Upper lobe of left lung (tissue), 6 donors: ENCODE measurements around the gene RBM15. TPM values are rescaled to one million over a fixed set of nuclear protein-coding genes. Genes with fewer than 3 reads are reported as not detected.

Experiments used
- ATAC-seq, 2 donors: fragments of 200-7000 bp; cut with Tn5 transposase; one replicate each; pipeline ENCODE4 v1.9.1; 2022; ENCODE audit warnings: mild to moderate bottlenecking in 2 of 2, moderate library complexity in 2 of 2; ENCODE audit not compliant: low FRiP score in 2 of 2
- DNase-seq, 2 donors: peaks; one replicate each; pipeline ENCODE4 v3.0.0-alpha.2; 2019 to 2020
- H3K27ac ChIP-seq, 4 donors: fragments of 200-600 bp; sonication (generic); one replicate each; pipeline ENCODE4 v1.5.1; 2016 to 2019
- H3K27me3 ChIP-seq, 4 donors: fragments of 200-600 bp; sonication (generic); one replicate each; pipeline ENCODE4 v1.5.1; 2017 to 2019
- H3K36me3 ChIP-seq, 4 donors: fragments of 200-600 bp; sonication (generic); one replicate each; pipeline ENCODE4 v1.5.1; 2016 to 2019
- H3K4me1 ChIP-seq, 4 donors: fragments of 200-600 bp; sonication (generic); one replicate each; pipeline ENCODE4 v1.5.1; 2018 to 2019
- H3K4me3 ChIP-seq, 4 donors: fragments of 200-600 bp; sonication (generic); one replicate each; pipeline ENCODE4 v1.5.1; 2017 to 2019; ENCODE audit warnings: mild to moderate bottlenecking in 2 of 4, moderate library complexity in 1 of 4
- H3K9me3 ChIP-seq, 4 donors: fragments of 200-600 bp; sonication (generic); one replicate each; pipeline ENCODE4 v1.5.1; 2018 to 2019
- EP300 ChIP-seq, 4 donors: sonication (generic); formaldehyde crosslinking; IDR thresholded peaks; one replicate each; pipeline ENCODE4 v1.5.1; 2017; ENCODE audit warnings: antibody characterized with exemption in 4 of 4, control low read depth in 2 of 4
- POLR2A ChIP-seq, 4 donors: fragments of 450-650 bp; IDR thresholded peaks; one replicate each; pipeline ENCODE4 v1.5.1; 2016 to 2017; ENCODE audit warnings: antibody characterized with exemption in 4 of 4, mild to moderate bottlenecking in 2 of 4
- POLR2AphosphoS5 ChIP-seq, 2 donors: sonication (generic); formaldehyde crosslinking; IDR thresholded peaks; one replicate each; pipeline ENCODE4 v1.5.1; 2017; ENCODE audit warnings: antibody characterized with exemption in 2 of 2
- WGBS, 2 donors: methylation state at CpG; one replicate each; pipeline ENCODE4 v1.1.5; 2017 to 2018; 5-methylcytosine and 5-hydroxymethylcytosine counted together
- total RNA-seq, 6 donors: library from RNA; depleted of rRNA in 4 of 6; stranded (reverse); fragments of >200 nt in 4 of 6; gene quantifications; one replicate each; pipeline versions ENCODE4 v1.1.0 to v1.2.1, GENCODE V29; 2016 to 2021
- TF ChIP-seq, protein P1 (sequence below), 6 experiments: fragments of 450-650 bp in 4 of 6; fragments of 200-600 bp in 2 of 6; sonication (generic) in 2 of 6; IDR thresholded peaks; one replicate each; pipeline ENCODE4 v1.5.1; 2016 to 2019; ENCODE audit warnings: antibody characterized with exemption in 6 of 6
- donor health status: DM: no; HTN: no; CAD: no; lungs with moderate emphysema.
- donor health status: DM: no; HTN: yes; CAD: no; lungs with severe emphysema.

The RBM15 gene
- total RNA-seq, 6 donors from 2014 or later: 20.7 to 85.9 (median 36.2) TPM

DNA sequence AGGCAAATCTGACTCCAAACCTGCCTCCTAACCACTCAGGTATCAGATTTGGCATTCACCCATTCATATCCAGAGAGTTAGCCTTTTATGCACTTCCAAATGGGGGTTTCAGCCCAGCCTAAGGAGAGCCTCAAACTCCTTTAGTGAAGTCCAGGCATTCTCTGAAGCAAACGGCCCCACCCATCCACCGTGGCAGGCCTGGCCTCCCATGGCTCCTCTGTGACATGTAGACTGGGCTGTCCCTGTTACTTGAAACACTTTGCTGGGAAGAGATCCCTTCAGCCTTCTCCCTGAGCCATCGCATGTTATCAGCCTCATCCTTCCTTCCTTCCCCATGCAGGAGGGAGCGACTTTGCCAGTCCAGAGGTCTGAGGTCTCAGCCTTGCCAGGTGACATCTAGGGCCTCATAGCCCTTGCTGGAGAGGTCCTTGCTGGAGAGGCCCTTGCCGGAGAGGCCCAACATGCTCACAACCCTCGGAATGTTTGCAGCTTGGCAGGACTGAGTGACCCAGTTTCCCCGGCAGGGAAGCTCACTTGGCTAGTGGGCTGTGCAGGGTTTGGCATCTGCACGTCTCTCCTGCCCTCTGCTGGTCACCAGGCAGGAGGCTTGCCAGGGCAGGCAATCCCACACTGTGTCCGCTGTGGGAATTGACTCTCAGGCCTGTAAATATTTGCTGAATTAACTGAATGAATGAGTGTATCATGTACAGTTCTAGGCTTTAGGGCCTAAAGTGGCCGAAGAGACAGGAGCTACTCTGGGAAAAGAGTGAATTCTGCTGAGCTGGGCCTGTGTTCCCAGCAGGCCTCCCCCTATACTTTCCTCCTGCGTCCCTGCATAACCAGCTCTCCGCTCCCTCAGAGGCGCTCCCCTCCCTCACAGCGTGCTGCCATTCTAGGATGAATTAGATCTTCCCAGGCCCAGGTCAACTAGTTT lies 26.7 kb upstream of the RBM15 start:
- WGBS, 2 donors: 42 to 60% methylated on average over 10 to 12 of the region's 14 CpGs
- H3K9me3 ChIP-seq: no peaks in the 10 kb centered on the region
- H3K27me3 ChIP-seq: no peaks in the 10 kb centered on the region
- DNase-seq: peak; percentile 41 to 76
- peaks cover 5 to 9% (median 7%) of the 10 kb centered on the region in 4 donors for H3K4me1 ChIP-seq
- ATAC-seq: peak; percentile 92 to 93
- H3K4me3 ChIP-seq: no peak overlapping the region
- no peak overlapping the region for H3K27ac ChIP-seq
- TF ChIP-seq EP300 (IDR thresholded peaks at IDR 0.05) (no peak), POLR2A (IDR thresholded peaks at IDR 0.05) (no peak), POLR2AphosphoS5 (IDR thresholded peaks at IDR 0.05) (peak in 1 of 2 donors; percentile 39)
- TF ChIP-seq, protein P1, sequence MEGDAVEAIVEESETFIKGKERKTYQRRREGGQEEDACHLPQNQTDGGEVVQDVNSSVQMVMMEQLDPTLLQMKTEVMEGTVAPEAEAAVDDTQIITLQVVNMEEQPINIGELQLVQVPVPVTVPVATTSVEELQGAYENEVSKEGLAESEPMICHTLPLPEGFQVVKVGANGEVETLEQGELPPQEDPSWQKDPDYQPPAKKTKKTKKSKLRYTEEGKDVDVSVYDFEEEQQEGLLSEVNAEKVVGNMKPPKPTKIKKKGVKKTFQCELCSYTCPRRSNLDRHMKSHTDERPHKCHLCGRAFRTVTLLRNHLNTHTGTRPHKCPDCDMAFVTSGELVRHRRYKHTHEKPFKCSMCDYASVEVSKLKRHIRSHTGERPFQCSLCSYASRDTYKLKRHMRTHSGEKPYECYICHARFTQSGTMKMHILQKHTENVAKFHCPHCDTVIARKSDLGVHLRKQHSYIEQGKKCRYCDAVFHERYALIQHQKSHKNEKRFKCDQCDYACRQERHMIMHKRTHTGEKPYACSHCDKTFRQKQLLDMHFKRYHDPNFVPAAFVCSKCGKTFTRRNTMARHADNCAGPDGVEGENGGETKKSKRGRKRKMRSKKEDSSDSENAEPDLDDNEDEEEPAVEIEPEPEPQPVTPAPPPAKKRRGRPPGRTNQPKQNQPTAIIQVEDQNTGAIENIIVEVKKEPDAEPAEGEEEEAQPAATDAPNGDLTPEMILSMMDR (IDR thresholded peaks at IDR 0.05): peak; percentile 88 to 96 (median 92)
- H3K36me3 ChIP-seq: no peaks in the 10 kb centered on the region

DNA sequence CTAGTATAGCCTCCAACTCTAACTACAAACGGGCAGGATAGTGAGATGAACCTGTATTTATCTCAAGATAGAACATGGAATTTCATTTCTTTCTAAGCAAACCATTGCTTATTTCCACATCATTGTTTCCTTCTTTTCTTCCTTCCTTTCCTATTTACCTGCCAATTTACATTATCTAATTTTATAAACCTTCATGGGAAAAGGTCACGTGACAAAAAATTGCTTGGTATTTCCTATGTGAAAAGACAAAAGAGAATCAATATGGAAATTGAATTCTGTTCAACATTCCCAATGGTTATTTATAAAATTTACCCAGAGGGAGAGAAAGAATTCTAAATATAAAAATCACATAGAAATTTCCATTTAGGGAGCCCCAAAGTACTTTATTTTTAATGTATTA lies 22.4 kb upstream of the RBM15 start:
- H3K4me1 ChIP-seq: peaks cover 5 to 9% (median 7%) of the 10 kb centered on the region in 4 donors
- H3K36me3 ChIP-seq: no peaks in the 10 kb centered on the region
- WGBS, 2 donors: 66 to 69% methylated on average over 2 of the region's 2 CpGs
- no peak overlapping the region for H3K4me3 ChIP-seq
- H3K9me3 ChIP-seq: peaks cover 0 to 7% (median 2%) of the 10 kb centered on the region in 4 donors
- DNase-seq (no peak), ATAC-seq (no peak)
- TF ChIP-seq EP300 (IDR thresholded peaks at IDR 0.05): no peak
- no peak for TF ChIP-seq POLR2AphosphoS5 (IDR thresholded peaks at IDR 0.05)
- no peak for TF ChIP-seq POLR2A (IDR thresholded peaks at IDR 0.05)
- TF ChIP-seq, protein P1 (IDR thresholded peaks at IDR 0.05): no peak
- no peak overlapping the region for H3K27ac ChIP-seq
- no peaks in the 10 kb centered on the region for H3K27me3 ChIP-seq

DNA sequence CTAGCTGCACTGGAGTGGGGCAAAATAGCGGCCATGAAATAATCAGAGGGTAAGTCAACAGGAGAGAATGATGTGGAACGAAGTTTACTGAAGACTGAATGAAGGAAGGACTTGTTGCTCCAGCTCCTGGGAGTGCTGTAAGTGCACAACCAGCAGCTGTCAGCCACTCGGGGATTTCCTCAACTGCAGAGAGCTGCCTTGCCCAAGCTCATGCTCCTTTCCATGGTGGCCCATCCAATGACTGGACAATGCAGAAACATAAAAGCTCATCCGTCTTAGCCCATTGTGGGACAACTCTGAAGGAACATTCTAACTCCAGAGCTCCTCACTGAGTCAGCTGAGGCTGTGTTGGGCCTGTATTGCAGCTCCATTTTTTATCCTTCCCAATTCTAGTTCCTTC lies 21.1 kb upstream of the RBM15 start:
- Histone ChIP-seq H3K9me3 (peaks cover 0 to 7% (median 2%) of the 10 kb centered on the region in 4 donors), H3K27ac (no peak overlapping the region), H3K27me3 (no peaks in the 10 kb centered on the region), H3K4me3 (no peak overlapping the region), H3K4me1 (no peaks in the 10 kb centered on the region), H3K36me3 (no peaks in the 10 kb centered on the region)
- DNase-seq (no peak), ATAC-seq (no peak)
- WGBS, 2 donors: 84 to 85% methylated on average over 4 of the region's 4 CpGs
- no peak for TF ChIP-seq EP300 (IDR thresholded peaks at IDR 0.05)
- no peak for TF ChIP-seq POLR2A (IDR thresholded peaks at IDR 0.05)
- no peak for TF ChIP-seq POLR2AphosphoS5 (IDR thresholded peaks at IDR 0.05)
- TF ChIP-seq, protein P1 (IDR thresholded peaks at IDR 0.05): no peak

DNA sequence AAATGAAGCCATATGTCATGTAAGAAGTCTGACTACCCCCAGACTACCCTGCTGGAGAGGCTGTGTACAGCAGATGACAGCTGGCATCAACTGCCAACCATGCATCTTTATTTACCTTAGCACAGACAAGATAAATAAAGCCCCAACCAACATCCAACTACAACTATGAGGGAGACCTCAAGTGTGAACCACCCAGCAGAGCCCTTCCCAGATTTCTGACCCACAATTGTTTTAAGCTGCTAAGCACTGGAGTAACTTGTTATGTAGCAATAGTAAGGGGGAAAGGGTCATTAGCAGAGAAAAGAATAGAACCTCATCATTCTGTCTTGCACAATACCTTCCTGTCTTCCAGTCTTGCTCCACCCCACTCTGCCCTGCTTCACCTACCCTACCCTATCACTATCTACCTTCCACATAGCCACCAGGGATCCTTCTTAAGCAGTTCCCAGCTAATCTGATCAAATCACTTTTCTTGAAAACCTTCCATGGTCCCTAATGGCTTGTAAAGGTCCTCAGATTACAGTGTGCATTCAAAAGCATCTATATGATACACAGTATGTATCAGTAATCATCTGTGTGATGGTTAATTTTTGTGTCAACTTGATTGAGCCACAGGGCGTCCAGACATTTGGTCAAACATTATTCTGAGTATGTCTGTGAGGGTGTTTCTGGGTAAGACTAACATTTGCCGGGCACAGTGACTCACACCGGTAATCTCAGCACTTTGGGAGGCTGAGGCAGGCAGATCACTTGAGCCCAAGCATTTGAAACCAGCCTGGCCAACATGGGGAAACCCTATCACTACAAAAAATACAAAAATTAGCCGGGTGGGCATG lies 19.6 kb upstream of the RBM15 start:
- WGBS, 2 donors: 81% methylated on average over 4 of the region's 4 CpGs
- peak overlapping the region in 1 of 4 donors; percentile 48 for H3K27ac ChIP-seq
- TF ChIP-seq, protein P1 (IDR thresholded peaks at IDR 0.05): no peak
- TF ChIP-seq EP300 (IDR thresholded peaks at IDR 0.05) (no peak), POLR2A (IDR thresholded peaks at IDR 0.05) (no peak), POLR2AphosphoS5 (IDR thresholded peaks at IDR 0.05) (no peak)
- DNase-seq (no peak), ATAC-seq (no peak)
- H3K9me3 ChIP-seq: peaks cover 0 to 7% (median 2%) of the 10 kb centered on the region in 4 donors
- no peak overlapping the region for H3K4me3 ChIP-seq
- H3K27me3 ChIP-seq: no peaks in the 10 kb centered on the region
- H3K36me3 ChIP-seq: no peaks in the 10 kb centered on the region
- H3K4me1 ChIP-seq: no peaks in the 10 kb centered on the region
